AG04450 (cell line): ENCODE results near the gene P4HA2. TPM values are rescaled to one million over a fixed set of nuclear protein-coding genes. Genes with fewer than 3 reads are reported as not detected.

Experiments used
- CTCF ChIA-PET: fragments of 300-600, 350-600 bp; formaldehyde crosslinking; extraction: SDS; loops from one replicate; lab custom pipeline; 2022; ENCODE audit warnings: antibody characterized with exemption, inconsistent platforms; lab: Charles Lee
- POLR2A ChIA-PET: fragments of 350-600 bp; formaldehyde crosslinking; extraction: SDS; loops from one replicate; lab custom pipeline; 2021; ENCODE audit warnings: antibody characterized with exemption, inconsistent platforms; lab: Yijun Ruan, JAX
- DNase-seq: peaks from one replicate; pipeline ENCODE4 v3.0.0-alpha.2; 2011; ENCODE audit warnings: low read depth, low spot score
- H3K27ac ChIP-seq: one replicate; pipeline ENCODE4 v1.5.1; 2012; ENCODE audit warnings: low read depth, low read length, control low read depth
- H3K27me3 ChIP-seq: one replicate; pipeline ENCODE4 v1.6.0; 2012; ENCODE audit warnings: low read length; ENCODE audit not compliant: control insufficient read depth, insufficient read depth
- H3K4me3 ChIP-seq: 2 replicates; pipeline ENCODE4 v1.5.1; 2011; ENCODE audit warnings: mild to moderate bottlenecking, low read depth, low read length, control low read depth
- H3K9me3 ChIP-seq: 2 replicates; pipeline ENCODE4 v1.5.1; 2012; ENCODE audit warnings: low read length; ENCODE audit not compliant: control insufficient read depth, insufficient read depth
- CTCF ChIP-seq: IDR thresholded peaks from 2 replicates; pipeline ENCODE4 v1.5.1; 2011; ENCODE audit warnings: low read depth, low read length, control low read depth, inconsistent platforms
- polyA plus RNA-seq: library from polyadenylated mRNA; depleted of rRNA; stranded (reverse); fragments of >200 nt; gene quantifications from 2 replicates; pipeline ENCODE4 v1.2.3, GENCODE V29; 2011

Gene P4HA2
- polyA plus RNA-seq, 1 experiment, result 178 TPM

- Histone ChIP-seq H3K27ac (no peak overlapping the region), H3K4me3 (no peak overlapping the region), H3K27me3 (no peaks in the 10 kb centered on the region), H3K9me3 (no peaks in the 10 kb centered on the region; the same call in 1 of the 2 replicates)
- POLR2A ChIA-PET, result interaction anchor here (1.2 kb wide), 1 partner anchor 21 kb away, joined by 5 read pairs; no protein-coding TSS in a partner anchor
- no peak for DNase-seq
- CTCF ChIA-PET, result interaction anchor here (0.5 to 5.4 kb wide), 41 partner anchors 11 to 982 kb away, joined by 3 to 112 read pairs (median 5); partner anchors contain the start of genes P4HA2, PDLIM4, SLC22A4 and SLC22A5
- peak; percentile 88 for TF ChIP-seq CTCF
Observed at GRCh38 chr5:132238169-132238744, 10.6 kb upstream of the P4HA2 start.

GRCh38 chr5:132237670-132238069 is 10.0 kb upstream of the P4HA2 start:
- no peaks in the 10 kb centered on the region for H3K27me3 ChIP-seq
- ChIA-PET CTCF (interaction anchor here (0.5 to 5.4 kb wide), 40 partner anchors 12 to 983 kb away, joined by 3 to 112 read pairs (median 5); partner anchors contain the start of genes P4HA2, PDLIM4, SLC22A4 and SLC22A5), POLR2A (interaction anchor here (1.2 kb wide), 2 partner anchors 21 to 57 kb away, joined by 3 to 5 read pairs; partner anchors contain the start of gene SLC22A4)
- H3K9me3 ChIP-seq, result no peaks in the 10 kb centered on the region
- H3K4me3 ChIP-seq, result no peak overlapping the region
- H3K27ac ChIP-seq, result no peak overlapping the region
- no peak for TF ChIP-seq CTCF
- no peak for DNase-seq

GRCh38 chr5:132237141-132237540 is 9.5 kb upstream of the P4HA2 start:
- ChIA-PET POLR2A (interaction anchor here (1.2 kb wide), 1 partner anchor 57 kb away, joined by 3 read pairs; the partner anchor contains the start of gene SLC22A4), CTCF (interaction anchor here (0.6 to 5.4 kb wide), 22 partner anchors 12 to 793 kb away, joined by 3 to 112 read pairs (median 10); partner anchors contain the start of genes P4HA2, PDLIM4 and SLC22A4)
- Histone ChIP-seq H3K9me3 (no peaks in the 10 kb centered on the region), H3K27ac (no peak overlapping the region), H3K27me3 (peaks cover 3% of the 10 kb centered on the region), H3K4me3 (no peak overlapping the region)
- TF ChIP-seq CTCF, result peak; percentile 30
- DNase-seq, result no peak

- H3K4me3 ChIP-seq, result no peak overlapping the region
- CTCF ChIA-PET, result interaction anchor here (0.6 to 1.0 kb wide), 3 partner anchors 13 to 550 kb away, joined by 3 to 6 read pairs (median 5); no protein-coding TSS in a partner anchor
- DNase-seq, result no peak
- peaks cover 3% of the 10 kb centered on the region for H3K27me3 ChIP-seq
- TF ChIP-seq CTCF, result no peak
- POLR2A ChIA-PET, result interaction anchor here (1.0 kb wide), 1 partner anchor 59 kb away, joined by 3 read pairs; the partner anchor contains the start of gene SLC22A4
- H3K9me3 ChIP-seq, result no peaks in the 10 kb centered on the region
- H3K27ac ChIP-seq, result no peak overlapping the region
Observed at GRCh38 chr5:132235340-132235739, 7.7 kb upstream of the P4HA2 start.

GRCh38 chr5:132234684-132235062 is 7.0 kb upstream of the P4HA2 start:
- no peak overlapping the region for H3K4me3 ChIP-seq
- H3K9me3 ChIP-seq, result no peaks in the 10 kb centered on the region
- ChIA-PET POLR2A (no interaction called here), CTCF (interaction anchor here (0.8 kb wide), 1 partner anchor 13 kb away, joined by 3 read pairs; no protein-coding TSS in a partner anchor)
- TF ChIP-seq CTCF, result no peak
- no peak for DNase-seq
- peaks cover 3% of the 10 kb centered on the region for H3K27me3 ChIP-seq
- H3K27ac ChIP-seq, result no peak overlapping the region
